ENCODE data around the gene ANGPTL8.

Gene ANGPTL8

GRCh38 chr19:11196406-11197287 is 42.8 kb upstream of the ANGPTL8 start:
- FAIRE-seq (no peak), DNase-seq (ENCODE audit: insufficient read length, low spot score) (no peak)
- TF ChIP-seq SPI1 (IDR thresholded peaks at IDR 0.05; ENCODE audit: low read depth, low read length) (no peak), POLR2A (IDR thresholded peaks at IDR 0.05; ENCODE audit: low read depth, low read length) (no peak), POU2F2 (IDR thresholded peaks at IDR 0.05; ENCODE audit: low read depth, low read length) (no peak), PAX5 (IDR thresholded peaks at IDR 0.05; ENCODE audit: insufficient read depth, low read length, severe bottlenecking) (no peak), TAF1 (IDR thresholded peaks at IDR 0.05; ENCODE audit: low read depth, low read length) (no peak)

DNA sequence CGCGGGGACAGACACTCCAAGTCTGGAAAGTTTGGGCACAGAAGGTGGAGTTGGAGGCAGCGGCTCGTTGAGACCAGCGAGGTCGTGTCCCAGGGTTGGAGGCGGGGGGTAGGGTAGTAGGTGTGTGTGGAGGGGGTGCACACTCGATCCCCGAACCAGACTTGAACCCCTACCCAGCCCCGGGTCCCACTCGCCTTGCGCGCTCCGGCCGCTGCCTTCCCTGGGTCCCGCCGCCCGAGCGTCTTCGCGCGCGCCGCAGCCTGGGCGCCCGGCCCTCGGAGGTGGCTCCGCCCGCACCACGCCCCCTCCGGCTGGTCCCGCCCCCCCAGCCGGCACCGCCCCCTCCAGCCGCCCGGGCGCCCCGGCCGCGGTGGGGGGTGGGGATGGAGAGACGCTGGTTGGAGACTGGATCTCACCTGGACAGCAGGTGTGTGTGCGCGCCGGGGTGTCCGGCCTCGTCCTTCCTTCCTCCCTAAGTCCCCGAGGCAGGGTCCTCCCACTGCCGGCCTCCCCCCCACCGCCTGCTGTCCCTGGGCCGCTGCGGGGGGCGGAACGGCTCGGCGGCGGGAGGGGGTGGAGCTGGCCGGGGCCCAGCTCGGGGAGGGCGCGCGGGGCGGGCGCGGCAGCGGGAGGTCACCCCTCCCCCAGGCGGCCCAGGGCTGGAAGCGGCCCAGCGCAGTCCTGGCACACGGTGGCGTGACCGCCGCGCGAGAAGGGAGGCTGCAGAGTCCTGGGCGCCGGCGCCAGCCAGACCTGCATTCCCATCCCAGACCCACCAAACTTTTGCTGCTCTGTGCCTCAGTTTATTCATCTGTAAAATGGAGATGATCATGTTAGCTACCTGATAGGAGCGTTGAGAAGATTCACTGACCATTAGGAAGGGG is 41.9 kb upstream of the ANGPTL8 start, which contains the start of gene KANK2:
Gene KANK2, minus strand, starts transcription at position 255 of the 884 bp plus-strand sequence. CDS start 3,034 bp downstream, outside the sequence.
- TF ChIP-seq POLR2A (IDR thresholded peaks at IDR 0.05; ENCODE audit: low read depth, low read length), result no peak
- TF ChIP-seq PAX5 (IDR thresholded peaks at IDR 0.05; ENCODE audit: insufficient read depth, low read length, severe bottlenecking), result no peak
- TF ChIP-seq SPI1 (IDR thresholded peaks at IDR 0.05; ENCODE audit: low read depth, low read length), result no peak
- TF ChIP-seq POU2F2 (IDR thresholded peaks at IDR 0.05; ENCODE audit: low read depth, low read length), result no peak
- no peak for TF ChIP-seq POLR2AphosphoS5 (IDR thresholded peaks at IDR 0.05; ENCODE audit: low read depth, low read length)
- FAIRE-seq (peak; percentile 96), DNase-seq (ENCODE audit: insufficient read length, low spot score) (peak; percentile 98)

DNA sequence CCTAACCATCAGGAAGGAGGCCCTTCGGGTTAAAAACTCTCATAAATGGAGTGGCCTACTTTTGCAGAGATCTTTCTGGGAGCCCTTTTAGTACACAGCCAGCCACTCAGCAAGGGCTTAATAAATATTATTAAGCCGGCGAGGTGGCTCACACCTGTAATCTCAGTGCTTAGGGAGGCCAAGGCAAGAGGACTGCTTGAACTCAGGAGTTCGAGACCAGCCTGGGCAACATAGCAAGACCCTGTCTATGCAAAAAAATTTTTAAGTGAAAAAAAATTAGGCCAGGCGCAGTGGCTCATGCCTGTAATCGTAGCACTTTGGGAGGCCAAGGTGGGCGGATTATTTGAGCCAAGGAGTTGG is 41.3 kb upstream of the ANGPTL8 start:
- no peak for DNase-seq (ENCODE audit: insufficient read length, low spot score)
- FAIRE-seq, result no peak
- no peak for TF ChIP-seq POLR2AphosphoS5 (IDR thresholded peaks at IDR 0.05; ENCODE audit: low read depth, low read length)
- no peak for TF ChIP-seq PAX5 (IDR thresholded peaks at IDR 0.05; ENCODE audit: insufficient read depth, low read length, severe bottlenecking)
- no peak for TF ChIP-seq TAF1 (IDR thresholded peaks at IDR 0.05; ENCODE audit: low read depth, low read length)
- no peak for TF ChIP-seq POU2F2 (IDR thresholded peaks at IDR 0.05; ENCODE audit: low read depth, low read length)
- TF ChIP-seq SPI1 (IDR thresholded peaks at IDR 0.05; ENCODE audit: low read depth, low read length), result no peak
- TF ChIP-seq POLR2A (IDR thresholded peaks at IDR 0.05; ENCODE audit: low read depth, low read length), result no peak

DNA sequence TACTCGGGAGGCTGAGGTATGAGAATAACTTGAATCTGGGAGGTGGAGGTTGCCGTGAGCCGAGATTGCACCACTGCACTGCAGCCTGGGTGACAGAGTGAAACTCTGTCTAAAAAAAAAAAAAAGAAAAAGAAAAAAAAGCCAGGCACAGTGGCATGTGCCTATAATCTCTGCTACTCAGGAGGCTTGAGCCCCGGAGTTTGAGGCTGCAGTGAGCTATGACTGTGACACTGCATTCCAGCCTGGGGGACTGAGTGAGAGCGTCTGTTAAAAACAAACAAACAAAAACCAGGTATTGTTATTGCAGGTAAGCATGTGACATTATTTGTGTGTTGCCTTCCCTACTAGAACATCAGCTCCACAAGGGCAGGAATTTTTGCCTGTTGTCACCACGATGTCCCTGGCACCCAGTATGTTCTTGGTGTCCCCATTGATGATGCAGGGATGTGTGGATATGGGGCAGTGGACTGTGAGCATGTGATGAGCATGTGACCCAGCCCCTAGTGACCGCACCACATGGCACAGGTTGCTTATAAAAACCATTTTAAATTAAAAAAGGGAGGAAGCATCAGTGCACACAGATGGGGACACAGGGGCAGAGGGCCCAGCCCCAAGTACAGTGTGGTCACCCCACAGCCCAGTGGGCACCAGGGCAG is 40.5 kb upstream of the ANGPTL8 start:
- no peak for FAIRE-seq
- no peak for DNase-seq (ENCODE audit: insufficient read length, low spot score)
- TF ChIP-seq SPI1 (IDR thresholded peaks at IDR 0.05; ENCODE audit: low read depth, low read length) (no peak), POU2F2 (IDR thresholded peaks at IDR 0.05; ENCODE audit: low read depth, low read length) (no peak), POLR2A (IDR thresholded peaks at IDR 0.05; ENCODE audit: low read depth, low read length) (no peak), PAX5 (IDR thresholded peaks at IDR 0.05; ENCODE audit: insufficient read depth, low read length, severe bottlenecking) (no peak), TAF1 (IDR thresholded peaks at IDR 0.05; ENCODE audit: low read depth, low read length) (no peak), POLR2AphosphoS5 (IDR thresholded peaks at IDR 0.05; ENCODE audit: low read depth, low read length) (no peak)

DNA sequence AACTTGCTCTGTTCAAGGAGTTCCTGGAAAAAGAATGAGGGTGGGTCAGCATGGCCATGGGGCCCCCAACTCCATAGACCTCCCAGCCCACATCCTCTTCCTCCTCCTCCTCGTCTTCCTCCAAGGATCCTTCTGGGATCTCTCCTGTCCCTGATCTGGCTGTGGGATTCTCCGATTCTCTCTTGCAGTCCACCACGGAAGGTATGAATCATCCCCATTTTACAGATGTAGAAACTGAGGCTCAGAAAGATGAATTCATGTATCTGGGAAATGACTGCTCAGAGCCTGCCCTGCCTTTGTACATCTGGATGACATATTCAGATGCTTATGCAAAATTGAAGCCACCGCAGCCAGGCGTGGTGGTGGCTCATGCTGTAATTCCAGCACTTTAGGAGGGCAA is 39.9 kb upstream of the ANGPTL8 start:
- TF ChIP-seq POU2F2 (IDR thresholded peaks at IDR 0.05; ENCODE audit: low read depth, low read length), result no peak
- no peak for TF ChIP-seq POLR2AphosphoS5 (IDR thresholded peaks at IDR 0.05; ENCODE audit: low read depth, low read length)
- no peak for TF ChIP-seq SPI1 (IDR thresholded peaks at IDR 0.05; ENCODE audit: low read depth, low read length)
- TF ChIP-seq POLR2A (IDR thresholded peaks at IDR 0.05; ENCODE audit: low read depth, low read length), result no peak
- TF ChIP-seq PAX5 (IDR thresholded peaks at IDR 0.05; ENCODE audit: insufficient read depth, low read length, severe bottlenecking), result no peak
- no peak for DNase-seq (ENCODE audit: insufficient read length, low spot score)
- FAIRE-seq, result no peak

DNA sequence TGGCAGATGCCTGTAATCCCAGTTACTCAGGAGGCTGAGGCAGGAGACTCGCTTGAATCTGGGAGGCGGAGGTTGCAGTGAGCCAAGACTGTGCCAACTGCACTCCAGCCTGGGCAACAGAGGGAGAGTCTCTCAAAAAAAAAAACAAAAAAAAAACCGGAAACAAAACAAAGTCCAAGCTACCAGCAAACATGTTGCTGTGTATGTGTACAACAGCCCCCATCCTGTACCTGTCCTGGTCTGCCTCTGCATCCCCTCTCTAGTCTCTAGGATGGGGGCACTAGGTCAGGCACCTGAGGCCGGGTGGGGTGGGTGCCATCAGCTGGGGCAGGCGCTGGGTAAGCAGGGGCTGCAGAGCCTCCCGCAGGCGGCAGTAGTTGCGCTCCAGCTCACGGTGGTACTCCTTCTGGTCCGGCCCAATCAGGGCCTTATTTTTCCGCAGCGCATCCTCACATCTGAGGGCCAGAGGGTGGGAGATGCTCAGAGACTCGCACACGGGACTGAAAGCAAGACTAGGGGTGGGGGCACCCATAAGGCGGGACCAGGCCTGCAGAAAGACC is 39.3 kb upstream of the ANGPTL8 start:
- no peak for TF ChIP-seq TAF1 (IDR thresholded peaks at IDR 0.05; ENCODE audit: low read depth, low read length)
- TF ChIP-seq POLR2A (IDR thresholded peaks at IDR 0.05; ENCODE audit: low read depth, low read length), result no peak
- no peak for TF ChIP-seq SPI1 (IDR thresholded peaks at IDR 0.05; ENCODE audit: low read depth, low read length)
- TF ChIP-seq PAX5 (IDR thresholded peaks at IDR 0.05; ENCODE audit: insufficient read depth, low read length, severe bottlenecking), result no peak
- no peak for TF ChIP-seq POLR2AphosphoS5 (IDR thresholded peaks at IDR 0.05; ENCODE audit: low read depth, low read length)
- TF ChIP-seq POU2F2 (IDR thresholded peaks at IDR 0.05; ENCODE audit: low read depth, low read length), result no peak
- FAIRE-seq (no peak), DNase-seq (ENCODE audit: insufficient read length, low spot score) (no peak)

GRCh38 chr19:11200931-11201330 is 38.5 kb upstream of the ANGPTL8 start:
- no peak for DNase-seq (ENCODE audit: insufficient read length, low spot score)
- FAIRE-seq, result no peak
- TF ChIP-seq SPI1 (IDR thresholded peaks at IDR 0.05; ENCODE audit: low read depth, low read length) (no peak), POLR2A (IDR thresholded peaks at IDR 0.05; ENCODE audit: low read depth, low read length) (no peak), PAX5 (IDR thresholded peaks at IDR 0.05; ENCODE audit: insufficient read depth, low read length, severe bottlenecking) (no peak), POLR2AphosphoS5 (IDR thresholded peaks at IDR 0.05; ENCODE audit: low read depth, low read length) (no peak), POU2F2 (IDR thresholded peaks at IDR 0.05; ENCODE audit: low read depth, low read length) (no peak), TAF1 (IDR thresholded peaks at IDR 0.05; ENCODE audit: low read depth, low read length) (no peak)

DNA sequence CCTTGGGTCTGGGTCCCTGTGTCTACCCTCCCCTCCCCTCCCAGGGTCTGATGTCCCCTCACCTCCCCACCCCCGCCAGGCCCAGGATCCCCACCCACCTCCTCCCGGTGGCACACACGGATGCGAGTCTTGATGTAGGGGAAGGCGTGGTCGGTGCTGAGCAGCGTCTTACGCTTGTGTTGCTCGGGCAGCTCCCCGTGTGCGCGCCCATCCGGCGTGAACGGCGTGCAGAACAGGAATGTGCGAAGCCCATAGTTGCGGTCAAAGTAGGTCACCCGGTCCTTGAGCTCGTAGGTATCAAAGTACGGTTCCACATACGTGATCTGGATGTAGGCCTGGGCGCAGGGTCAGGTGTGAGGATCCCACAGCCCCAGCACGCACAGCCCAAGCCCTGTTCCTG is 37.6 kb upstream of the ANGPTL8 start:
- FAIRE-seq (no peak), DNase-seq (ENCODE audit: insufficient read length, low spot score) (no peak)
- no peak for TF ChIP-seq POLR2A (IDR thresholded peaks at IDR 0.05; ENCODE audit: low read depth, low read length)
- TF ChIP-seq PAX5 (IDR thresholded peaks at IDR 0.05; ENCODE audit: insufficient read depth, low read length, severe bottlenecking), result no peak
- TF ChIP-seq SPI1 (IDR thresholded peaks at IDR 0.05; ENCODE audit: low read depth, low read length), result no peak
- TF ChIP-seq POLR2AphosphoS5 (IDR thresholded peaks at IDR 0.05; ENCODE audit: low read depth, low read length), result no peak
- no peak for TF ChIP-seq TAF1 (IDR thresholded peaks at IDR 0.05; ENCODE audit: low read depth, low read length)
- no peak for TF ChIP-seq POU2F2 (IDR thresholded peaks at IDR 0.05; ENCODE audit: low read depth, low read length)

Measured in GM12891 (cell line).